ENCODE data around the gene PRKCQ. TPM values are rescaled to one million over a fixed set of nuclear protein-coding genes. Genes with fewer than 3 reads are reported as not detected.

PRKCQ gene
- total RNA-seq, 2 donors from 2014 or later = 0.41 to 0.42 TPM

DNA sequence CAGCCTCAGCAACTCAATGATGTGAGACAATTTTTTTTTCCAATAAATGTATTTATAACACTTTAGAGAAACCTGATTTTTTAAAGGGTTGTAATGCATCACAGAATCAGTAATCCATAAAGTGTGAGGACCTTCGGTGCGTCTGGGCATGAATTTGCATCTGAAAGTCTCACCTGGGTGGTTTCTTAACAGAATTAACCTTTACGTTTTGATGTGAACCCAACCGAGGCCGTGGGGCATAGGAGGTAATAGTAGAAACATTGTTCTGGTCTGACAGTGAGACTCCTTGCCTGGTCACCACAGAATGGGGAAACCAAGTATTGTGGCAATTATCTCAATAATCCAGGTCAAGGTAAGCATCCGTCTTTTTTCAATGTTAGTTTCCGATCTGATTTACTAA lies 114.6 kb downstream of the PRKCQ start:
- no peak for ATAC-seq (ENCODE audit: insufficient number of reproducible peaks, low FRiP score, low read depth)
- Histone ChIP-seq H3K4me3 (no peak overlapping the region), H3K27me3 (replicated peaks; ENCODE audit: insufficient read depth) (no peaks in the 10 kb centered on the region), H3K27ac (no peak overlapping the region), H3K4me1 (ENCODE audit: control insufficient read depth in 1 of 2, low read depth in 2 of 2) (no peaks in the 10 kb centered on the region), H3K36me3 (no peaks in the 10 kb centered on the region), H3K9me3 (no peaks in the 10 kb centered on the region)
- TF ChIP-seq, protein P1, sequence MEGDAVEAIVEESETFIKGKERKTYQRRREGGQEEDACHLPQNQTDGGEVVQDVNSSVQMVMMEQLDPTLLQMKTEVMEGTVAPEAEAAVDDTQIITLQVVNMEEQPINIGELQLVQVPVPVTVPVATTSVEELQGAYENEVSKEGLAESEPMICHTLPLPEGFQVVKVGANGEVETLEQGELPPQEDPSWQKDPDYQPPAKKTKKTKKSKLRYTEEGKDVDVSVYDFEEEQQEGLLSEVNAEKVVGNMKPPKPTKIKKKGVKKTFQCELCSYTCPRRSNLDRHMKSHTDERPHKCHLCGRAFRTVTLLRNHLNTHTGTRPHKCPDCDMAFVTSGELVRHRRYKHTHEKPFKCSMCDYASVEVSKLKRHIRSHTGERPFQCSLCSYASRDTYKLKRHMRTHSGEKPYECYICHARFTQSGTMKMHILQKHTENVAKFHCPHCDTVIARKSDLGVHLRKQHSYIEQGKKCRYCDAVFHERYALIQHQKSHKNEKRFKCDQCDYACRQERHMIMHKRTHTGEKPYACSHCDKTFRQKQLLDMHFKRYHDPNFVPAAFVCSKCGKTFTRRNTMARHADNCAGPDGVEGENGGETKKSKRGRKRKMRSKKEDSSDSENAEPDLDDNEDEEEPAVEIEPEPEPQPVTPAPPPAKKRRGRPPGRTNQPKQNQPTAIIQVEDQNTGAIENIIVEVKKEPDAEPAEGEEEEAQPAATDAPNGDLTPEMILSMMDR (IDR thresholded peaks at IDR 0.05) = no peak
- DNase-seq (ENCODE audit: low spot score) = no peak

DNA sequence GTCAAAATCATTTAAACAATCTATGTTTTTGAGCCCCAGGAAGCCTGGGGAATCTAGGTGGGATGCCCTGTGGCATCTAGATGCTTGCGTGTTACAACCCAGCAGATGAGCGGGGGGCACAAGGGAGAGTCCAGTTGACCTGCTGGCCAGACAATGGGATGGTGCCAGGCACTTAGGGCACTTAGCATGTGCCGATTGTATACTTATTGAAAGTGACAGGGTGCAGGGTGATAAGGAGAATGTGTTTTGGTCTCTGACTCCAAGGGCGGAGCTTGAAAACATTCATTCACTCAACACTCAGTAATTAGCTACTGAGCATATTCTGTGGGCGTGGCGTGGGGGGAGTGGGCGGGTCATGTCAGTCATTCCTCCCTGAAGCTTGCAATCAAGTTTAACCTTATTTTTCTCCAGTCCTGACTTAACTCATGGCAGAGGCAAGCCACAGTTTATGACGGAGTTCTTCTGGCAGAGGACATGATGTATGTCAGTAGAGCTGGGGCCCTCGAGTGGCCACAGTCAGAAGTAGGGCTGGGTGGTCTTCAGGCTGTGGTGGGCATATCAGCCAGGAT lies 115.1 kb downstream of the PRKCQ start:
- Histone ChIP-seq H3K4me1 (ENCODE audit: control insufficient read depth in 1 of 2, low read depth in 2 of 2) (no peaks in the 10 kb centered on the region), H3K27ac (no peak overlapping the region), H3K9me3 (no peaks in the 10 kb centered on the region), H3K4me3 (no peak overlapping the region), H3K36me3 (no peaks in the 10 kb centered on the region), H3K27me3 (replicated peaks; ENCODE audit: insufficient read depth) (no peaks in the 10 kb centered on the region)
- TF ChIP-seq, protein P1 (IDR thresholded peaks at IDR 0.05) = no peak
- ATAC-seq (ENCODE audit: insufficient number of reproducible peaks, low FRiP score, low read depth) (no peak), DNase-seq (ENCODE audit: low spot score) (no peak)

DNA sequence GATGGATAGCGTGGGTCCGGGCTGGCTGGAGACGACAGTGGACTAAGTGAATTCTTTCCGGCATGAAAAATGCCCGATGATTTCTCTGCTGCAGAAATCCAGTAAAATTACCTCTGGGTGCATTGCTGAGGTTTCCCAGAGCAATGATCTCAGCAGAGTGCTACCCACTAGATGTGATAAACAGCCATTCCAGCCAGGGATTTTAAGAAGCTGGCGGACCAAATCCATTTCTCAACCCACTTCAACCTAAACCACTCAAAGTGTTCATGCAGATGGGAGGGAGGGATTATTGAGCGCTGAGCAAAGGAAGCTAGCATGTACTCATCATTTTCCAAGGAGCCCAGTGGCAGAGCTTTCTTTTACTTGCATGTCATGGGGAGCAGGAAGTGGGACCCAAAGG lies 116.7 kb downstream of the PRKCQ start:
- DNase-seq (ENCODE audit: low spot score) (no peak), ATAC-seq (ENCODE audit: insufficient number of reproducible peaks, low FRiP score, low read depth) (no peak)
- no peaks in the 10 kb centered on the region for H3K36me3 ChIP-seq
- no peak overlapping the region for H3K27ac ChIP-seq
- H3K4me1 ChIP-seq (ENCODE audit: control insufficient read depth in 1 of 2, low read depth in 2 of 2) = no peaks in the 10 kb centered on the region
- no peak overlapping the region for H3K4me3 ChIP-seq
- H3K9me3 ChIP-seq = no peaks in the 10 kb centered on the region
- no peaks in the 10 kb centered on the region for H3K27me3 ChIP-seq (replicated peaks; ENCODE audit: insufficient read depth)
- TF ChIP-seq, protein P1 (IDR thresholded peaks at IDR 0.05) = no peak

DNA sequence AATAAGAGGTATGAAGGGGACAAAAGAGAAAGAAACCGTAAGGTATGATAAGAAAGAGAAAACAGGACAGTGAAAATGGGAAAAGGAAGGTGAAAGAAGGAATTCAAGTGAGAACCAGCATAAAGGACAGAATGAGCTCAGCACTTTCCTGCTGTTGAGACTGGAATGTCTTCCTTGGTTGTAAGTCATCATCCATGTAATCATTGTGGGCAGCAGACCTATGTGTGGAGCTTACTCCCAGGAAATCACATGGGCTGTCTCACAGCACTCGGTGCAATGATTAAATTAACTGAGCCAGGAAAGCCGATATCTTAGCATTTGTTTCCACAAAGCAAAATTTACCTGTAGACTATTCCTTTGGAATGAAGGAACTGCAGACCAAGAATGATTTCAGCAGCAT lies 118.1 kb downstream of the PRKCQ start:
- ATAC-seq (ENCODE audit: insufficient number of reproducible peaks, low FRiP score, low read depth) (no peak), DNase-seq (ENCODE audit: low spot score) (no peak)
- no peaks in the 10 kb centered on the region for H3K36me3 ChIP-seq
- no peaks in the 10 kb centered on the region for H3K27me3 ChIP-seq (replicated peaks; ENCODE audit: insufficient read depth)
- no peaks in the 10 kb centered on the region for H3K4me1 ChIP-seq (ENCODE audit: control insufficient read depth in 1 of 2, low read depth in 2 of 2)
- no peak overlapping the region for H3K27ac ChIP-seq
- TF ChIP-seq, protein P1 (IDR thresholded peaks at IDR 0.05) = no peak
- H3K4me3 ChIP-seq = no peak overlapping the region
- H3K9me3 ChIP-seq = no peaks in the 10 kb centered on the region

DNA sequence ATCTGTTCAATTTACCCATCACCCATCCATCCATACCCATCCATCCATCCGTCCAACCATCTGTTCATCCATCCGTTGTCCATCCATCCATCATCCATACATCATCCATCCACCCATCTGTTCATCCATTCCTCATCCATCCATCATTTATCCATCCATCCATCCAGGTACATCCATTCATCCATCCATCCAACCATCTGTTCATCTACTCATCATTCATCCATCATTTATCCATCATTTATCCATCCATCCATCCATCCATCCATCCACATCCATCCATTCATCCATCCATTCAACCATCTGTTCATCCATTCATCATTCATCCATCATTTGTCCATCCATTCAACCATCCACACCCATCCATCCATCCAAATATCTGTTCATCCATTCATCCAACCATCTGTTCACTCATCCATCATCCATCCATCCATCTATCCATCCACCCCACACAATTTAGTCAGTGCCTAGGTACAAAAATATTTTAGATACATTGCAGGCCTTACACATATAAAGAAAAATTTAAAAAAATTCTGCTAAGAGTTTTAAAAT lies 119.1 kb downstream of the PRKCQ start:
- no peaks in the 10 kb centered on the region for H3K9me3 ChIP-seq
- no peak overlapping the region for H3K4me3 ChIP-seq
- ATAC-seq (ENCODE audit: insufficient number of reproducible peaks, low FRiP score, low read depth) (no peak), DNase-seq (ENCODE audit: low spot score) (no peak)
- H3K27ac ChIP-seq = no peak overlapping the region
- TF ChIP-seq, protein P1 (IDR thresholded peaks at IDR 0.05) = no peak
- H3K4me1 ChIP-seq (ENCODE audit: control insufficient read depth in 1 of 2, low read depth in 2 of 2) = no peaks in the 10 kb centered on the region
- H3K36me3 ChIP-seq = no peaks in the 10 kb centered on the region
- H3K27me3 ChIP-seq (replicated peaks; ENCODE audit: insufficient read depth) = no peaks in the 10 kb centered on the region
